HG03135 (cell line): ENCODE data around the gene CLPTM1.
"Not testable (repeated sequence)": the region's sequence is repeated elsewhere in the genome, so short reads cannot be mapped to it uniquely, and the experiment has no call there.

Source experiments
- ATAC-seq: cut with Tn5 transposase; IDR thresholded peaks from one replicate; pipeline ENCODE4 v1.9.1; 2021; ENCODE audit warnings: mild to moderate bottlenecking, moderate library complexity; ENCODE audit not compliant: unreplicated experiment

CLPTM1 gene, protein sequence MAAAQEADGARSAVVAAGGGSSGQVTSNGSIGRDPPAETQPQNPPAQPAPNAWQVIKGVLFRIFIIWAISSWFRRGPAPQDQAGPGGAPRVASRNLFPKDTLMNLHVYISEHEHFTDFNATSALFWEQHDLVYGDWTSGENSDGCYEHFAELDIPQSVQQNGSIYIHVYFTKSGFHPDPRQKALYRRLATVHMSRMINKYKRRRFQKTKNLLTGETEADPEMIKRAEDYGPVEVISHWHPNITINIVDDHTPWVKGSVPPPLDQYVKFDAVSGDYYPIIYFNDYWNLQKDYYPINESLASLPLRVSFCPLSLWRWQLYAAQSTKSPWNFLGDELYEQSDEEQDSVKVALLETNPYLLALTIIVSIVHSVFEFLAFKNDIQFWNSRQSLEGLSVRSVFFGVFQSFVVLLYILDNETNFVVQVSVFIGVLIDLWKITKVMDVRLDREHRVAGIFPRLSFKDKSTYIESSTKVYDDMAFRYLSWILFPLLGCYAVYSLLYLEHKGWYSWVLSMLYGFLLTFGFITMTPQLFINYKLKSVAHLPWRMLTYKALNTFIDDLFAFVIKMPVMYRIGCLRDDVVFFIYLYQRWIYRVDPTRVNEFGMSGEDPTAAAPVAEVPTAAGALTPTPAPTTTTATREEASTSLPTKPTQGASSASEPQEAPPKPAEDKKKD

GRCh38 chr19:44954649-44955504 lies at the start of gene CLPTM1:
Gene CLPTM1, plus strand, starts transcription at chr19:44955380. Its CDS starts 16 bp downstream, at chr19:44955396.
- ATAC-seq: peak; percentile 72

DNA sequence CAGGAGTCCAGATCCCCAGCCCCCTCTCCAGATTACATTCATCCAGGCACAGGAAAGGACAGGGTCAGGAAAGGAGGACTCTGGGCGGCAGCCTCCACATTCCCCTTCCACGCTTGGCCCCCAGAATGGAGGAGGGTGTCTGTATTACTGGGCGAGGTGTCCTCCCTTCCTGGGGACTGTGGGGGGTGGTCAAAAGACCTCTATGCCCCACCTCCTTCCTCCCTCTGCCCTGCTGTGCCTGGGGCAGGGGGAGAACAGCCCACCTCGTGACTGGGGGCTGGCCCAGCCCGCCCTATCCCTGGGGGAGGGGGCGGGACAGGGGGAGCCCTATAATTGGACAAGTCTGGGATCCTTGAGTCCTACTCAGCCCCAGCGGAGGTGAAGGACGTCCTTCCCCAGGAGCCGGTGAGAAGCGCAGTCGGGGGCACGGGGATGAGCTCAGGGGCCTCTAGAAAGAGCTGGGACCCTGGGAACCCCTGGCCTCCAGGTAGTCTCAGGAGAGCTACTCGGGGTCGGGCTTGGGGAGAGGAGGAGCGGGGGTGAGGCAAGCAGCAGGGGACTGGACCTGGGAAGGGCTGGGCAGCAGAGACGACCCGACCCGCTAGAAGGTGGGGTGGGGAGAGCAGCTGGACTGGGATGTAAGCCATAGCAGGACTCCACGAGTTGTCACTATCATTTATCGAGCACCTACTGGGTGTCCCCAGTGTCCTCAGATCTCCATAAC lies 49.6 kb upstream of the CLPTM1 start, which contains the start of gene APOE:
TSS of gene APOE (plus strand) at position 360 of the 724 bp plus-strand sequence. CDS start 829 bp downstream, outside the sequence.
- no peak for ATAC-seq

GRCh38 chr19:44907613-44908012 lies 47.6 kb upstream of the CLPTM1 start:
- no peak for ATAC-seq

DNA sequence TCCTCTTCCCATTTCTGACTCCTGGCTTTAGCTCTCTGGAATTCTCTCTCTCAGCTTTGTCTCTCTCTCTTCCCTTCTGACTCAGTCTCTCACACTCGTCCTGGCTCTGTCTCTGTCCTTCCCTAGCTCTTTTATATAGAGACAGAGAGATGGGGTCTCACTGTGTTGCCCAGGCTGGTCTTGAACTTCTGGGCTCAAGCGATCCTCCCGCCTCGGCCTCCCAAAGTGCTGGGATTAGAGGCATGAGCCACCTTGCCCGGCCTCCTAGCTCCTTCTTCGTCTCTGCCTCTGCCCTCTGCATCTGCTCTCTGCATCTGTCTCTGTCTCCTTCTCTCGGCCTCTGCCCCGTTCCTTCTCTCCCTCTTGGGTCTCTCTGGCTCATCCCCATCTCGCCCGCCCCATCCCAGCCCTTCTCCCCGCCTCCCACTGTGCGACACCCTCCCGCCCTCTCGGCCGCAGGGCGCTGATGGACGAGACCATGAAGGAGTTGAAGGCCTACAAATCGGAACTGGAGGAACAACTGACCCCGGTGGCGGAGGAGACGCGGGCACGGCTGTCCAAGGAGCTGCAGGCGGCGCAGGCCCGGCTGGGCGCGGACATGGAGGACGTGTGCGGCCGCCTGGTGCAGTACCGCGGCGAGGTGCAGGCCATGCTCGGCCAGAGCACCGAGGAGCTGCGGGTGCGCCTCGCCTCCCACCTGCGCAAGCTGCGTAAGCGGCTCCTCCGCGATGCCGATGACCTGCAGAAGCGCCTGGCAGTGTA lies 46.9 kb upstream of the CLPTM1 start:
- no peak for ATAC-seq

- ATAC-seq: no peak
Observed at GRCh38 chr19:44908836-44909261, 46.3 kb upstream of the CLPTM1 start.

GRCh38 chr19:44909775-44910174 lies 45.4 kb upstream of the CLPTM1 start:
- ATAC-seq: no peak

GRCh38 chr19:44911896-44912295 lies 43.3 kb upstream of the CLPTM1 start:
- not testable (repeated sequence) for ATAC-seq

GRCh38 chr19:44912854-44913253 lies 42.3 kb upstream of the CLPTM1 start:
- ATAC-seq: no peak

GRCh38 chr19:44913512-44914432 lies 41.4 kb upstream of the CLPTM1 start:
- not testable (repeated sequence) for ATAC-seq

DNA sequence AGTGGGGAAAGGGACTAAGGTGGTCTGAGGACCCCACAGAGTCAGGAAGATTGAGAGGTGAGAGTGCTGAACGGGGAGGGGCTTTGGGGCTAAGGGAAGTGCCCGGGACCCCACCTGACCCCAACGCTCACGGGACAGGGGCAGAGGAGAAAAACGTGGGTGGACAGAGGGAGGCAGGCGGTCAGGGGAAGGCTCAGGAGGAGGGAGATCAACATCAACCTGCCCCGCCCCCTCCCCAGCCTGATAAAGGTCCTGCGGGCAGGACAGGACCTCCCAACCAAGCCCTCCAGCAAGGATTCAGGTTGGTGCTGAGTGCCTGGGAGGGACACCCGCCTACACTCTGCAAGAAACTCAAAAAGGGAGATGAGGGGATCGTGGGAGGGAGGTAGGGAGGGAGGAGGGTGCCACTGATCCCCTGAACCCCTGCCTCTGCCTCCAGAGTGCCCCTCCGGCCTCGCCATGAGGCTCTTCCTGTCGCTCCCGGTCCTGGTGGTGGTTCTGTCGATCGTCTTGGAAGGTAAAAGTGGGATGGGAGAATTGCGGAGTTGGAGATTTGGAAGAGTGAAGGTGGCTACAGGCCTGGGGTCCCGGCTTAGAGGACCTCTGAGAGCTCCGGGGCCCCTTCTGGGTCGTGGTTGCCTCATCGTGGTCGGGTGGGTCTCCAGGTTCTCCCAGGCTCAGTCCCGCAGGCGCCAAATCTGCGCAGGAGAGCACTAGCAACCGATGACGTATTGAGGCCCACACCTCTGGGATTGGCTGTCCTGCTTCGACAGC lies 40.6 kb upstream of the CLPTM1 start, which contains the start of gene APOC1:
TSS of gene APOC1 (plus strand) at position 176 of the 774 bp plus-strand sequence. CDS start at position 460, 284 bp downstream.
- peak; percentile 94 for ATAC-seq

DNA sequence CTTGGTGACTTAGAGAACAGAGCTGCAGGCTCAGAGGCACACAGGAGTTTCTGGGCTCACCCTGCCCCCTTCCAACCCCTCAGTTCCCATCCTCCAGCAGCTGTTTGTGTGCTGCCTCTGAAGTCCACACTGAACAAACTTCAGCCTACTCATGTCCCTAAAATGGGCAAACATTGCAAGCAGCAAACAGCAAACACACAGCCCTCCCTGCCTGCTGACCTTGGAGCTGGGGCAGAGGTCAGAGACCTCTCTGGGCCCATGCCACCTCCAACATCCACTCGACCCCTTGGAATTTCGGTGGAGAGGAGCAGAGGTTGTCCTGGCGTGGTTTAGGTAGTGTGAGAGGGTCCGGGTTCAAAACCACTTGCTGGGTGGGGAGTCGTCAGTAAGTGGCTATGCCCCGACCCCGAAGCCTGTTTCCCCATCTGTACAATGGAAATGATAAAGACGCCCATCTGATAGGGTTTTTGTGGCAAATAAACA lies 30.9 kb upstream of the CLPTM1 start:
- no peak for ATAC-seq

GRCh38 chr19:44925114-44925891 lies 29.9 kb upstream of the CLPTM1 start:
- ATAC-seq: no peak

- ATAC-seq: not testable (repeated sequence)
Observed at GRCh38 chr19:44926245-44927077, 28.7 kb upstream of the CLPTM1 start.

DNA sequence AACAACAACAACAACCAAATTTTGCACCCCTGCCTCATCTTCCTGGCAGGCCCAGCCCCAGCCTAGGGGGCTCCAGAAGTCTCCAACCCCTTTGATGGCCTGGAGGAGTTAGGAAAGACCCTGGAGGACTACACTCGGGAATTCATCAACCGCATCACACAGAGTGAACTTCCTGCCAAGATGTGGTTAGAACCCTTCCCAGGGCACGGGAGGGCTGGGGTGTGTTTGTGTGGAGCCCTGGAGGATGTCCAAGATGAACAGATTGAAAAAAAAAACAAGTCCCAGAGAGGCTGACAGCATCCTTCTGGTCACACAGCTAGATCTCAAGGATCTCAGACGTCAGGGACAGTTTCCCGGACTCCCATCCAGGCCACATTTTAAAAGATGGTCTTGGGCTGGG lies 27.4 kb upstream of the CLPTM1 start:
- no peak for ATAC-seq

DNA sequence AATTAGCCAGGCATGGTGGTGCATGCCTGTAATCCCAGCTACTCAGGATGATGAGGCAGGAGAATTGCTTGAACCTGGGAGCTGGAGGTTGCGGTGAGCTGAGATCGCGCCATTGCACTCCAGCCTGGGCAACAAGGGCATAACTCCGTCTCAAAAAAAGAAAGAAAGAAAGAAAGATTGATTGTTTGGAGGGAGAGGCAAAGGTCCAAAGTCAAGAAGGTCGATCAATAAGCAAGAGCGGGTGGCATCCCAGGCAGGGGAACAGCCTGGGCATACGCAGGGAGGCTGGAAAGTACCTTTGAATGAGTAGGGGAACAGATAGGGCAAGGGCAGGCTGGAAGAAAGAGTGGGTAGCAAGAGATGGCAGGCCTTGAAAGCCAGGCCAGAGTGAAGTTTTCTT lies 25.1 kb upstream of the CLPTM1 start:
- ATAC-seq: no peak

GRCh38 chr19:44931541-44931940 lies 23.6 kb upstream of the CLPTM1 start:
- ATAC-seq: no peak
